ENCODE data around the gene TGM1. TPM values are rescaled to one million over a fixed set of nuclear protein-coding genes. Genes with fewer than 3 reads are reported as not detected.

Gene TGM1
- polyA plus RNA-seq, 1 donor = 2.3 TPM

- DNase-seq = no peak
Measured at GRCh38 chr14:24292118-24292807, 29.3 kb upstream of the TGM1 start.

DNA sequence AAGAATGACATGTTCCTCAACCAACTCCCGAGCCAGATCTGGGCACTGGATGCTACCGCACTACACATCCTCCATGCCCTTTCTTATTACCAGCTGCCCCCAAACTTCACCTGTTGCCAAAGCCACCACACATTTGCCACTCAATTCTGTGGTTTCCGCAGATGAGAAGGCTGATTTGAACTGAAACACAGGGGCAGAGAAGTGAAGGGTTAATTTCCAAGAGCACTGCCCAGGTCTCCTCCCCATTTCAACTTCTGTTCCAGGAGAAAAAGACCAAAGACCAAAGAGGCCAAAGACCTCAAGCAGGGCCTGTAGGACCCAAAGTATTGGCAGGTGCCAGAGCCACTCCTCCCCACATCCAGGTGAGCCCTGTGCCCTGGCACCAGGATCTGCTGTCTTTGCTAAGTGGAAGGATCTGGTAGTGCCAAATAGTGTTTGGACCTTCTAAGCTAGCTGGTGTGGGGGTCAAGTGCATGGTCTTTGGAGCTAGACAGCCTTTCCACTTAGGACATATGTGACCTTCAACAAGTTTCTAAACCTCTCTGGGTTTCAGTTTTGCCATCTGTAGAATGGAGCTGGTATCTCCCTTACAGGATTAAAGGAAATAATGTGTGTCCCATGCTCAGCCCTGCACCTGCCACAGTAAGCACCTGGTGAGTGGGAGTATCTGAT, 28.6 kb upstream of the TGM1 start:
- DNase-seq = no peak

DNA sequence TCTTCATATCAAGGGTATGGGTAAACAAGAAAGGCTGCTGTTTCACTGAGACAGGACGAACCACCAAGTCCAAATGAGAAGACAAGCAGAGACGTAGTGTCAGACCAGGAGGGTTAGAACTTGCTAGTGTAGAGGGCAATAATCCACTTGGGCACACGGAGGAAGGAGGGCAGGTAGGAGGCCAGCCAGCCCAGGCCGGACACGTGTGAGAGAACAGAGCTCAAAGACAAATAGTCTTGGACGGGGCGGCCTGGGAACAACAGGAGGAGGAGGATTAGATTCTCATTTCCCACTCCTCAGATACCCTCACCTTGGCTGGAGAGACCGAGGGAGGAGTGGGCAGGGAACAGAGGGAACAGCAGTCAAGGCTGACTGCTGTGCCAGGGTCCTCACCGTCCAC, 27.8 kb upstream of the TGM1 start:
- DNase-seq = no peak

GRCh38 chr14:24289649-24290280, 26.8 kb upstream of the TGM1 start:
- no peak for DNase-seq

DNA sequence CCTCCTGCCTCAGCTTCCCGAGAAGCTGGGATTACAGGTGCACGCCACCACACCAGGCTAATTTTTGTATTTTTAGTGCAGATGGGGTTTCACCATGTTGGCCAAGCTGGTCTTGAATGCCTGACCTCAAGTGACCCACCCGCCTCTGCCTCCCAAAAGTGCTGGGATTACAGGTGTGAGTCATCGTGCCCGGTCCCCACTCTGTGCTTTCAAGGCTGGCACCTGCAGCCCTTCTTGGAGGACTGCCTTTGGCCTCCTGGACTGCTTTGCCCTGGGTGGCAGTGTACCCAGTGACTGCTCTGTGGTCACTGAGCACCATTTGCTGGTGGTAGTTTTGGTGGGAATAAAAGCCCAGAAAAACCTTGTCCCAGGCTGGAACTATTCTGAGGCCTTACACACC, 24.0 kb upstream of the TGM1 start:
- no peak for DNase-seq

- no peak for DNase-seq
Measured at GRCh38 chr14:24285351-24285750, 22.4 kb upstream of the TGM1 start.

DNA sequence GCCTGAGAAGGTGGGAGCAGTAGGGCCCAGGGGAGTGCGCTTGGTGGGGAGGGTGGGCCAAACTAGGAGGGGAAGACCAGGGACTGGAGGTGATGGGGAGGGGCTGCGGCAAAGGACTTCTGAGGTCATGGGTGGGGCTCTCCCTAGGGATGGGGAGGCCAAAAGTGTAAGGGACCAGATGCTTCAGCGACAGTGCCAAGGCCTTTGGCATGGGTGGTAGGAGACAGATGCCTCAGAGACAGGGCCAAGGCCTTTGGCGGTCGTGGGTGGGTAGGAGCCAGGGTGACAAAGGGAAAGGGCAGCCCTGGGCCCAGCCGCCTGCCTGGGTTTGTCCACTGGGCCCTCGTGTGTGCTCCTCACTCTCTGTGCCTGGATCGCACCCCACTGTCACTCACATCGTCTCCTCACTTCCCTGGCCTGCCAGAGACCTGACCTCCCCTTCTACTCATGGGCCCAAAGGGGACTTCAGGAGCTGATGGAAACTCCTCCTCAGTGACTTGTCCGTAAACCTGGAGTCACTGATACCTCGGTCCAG, 21.6 kb upstream of the TGM1 start:
- no peak for DNase-seq

- no peak for DNase-seq
Measured at GRCh38 chr14:24283796-24284460, 21.0 kb upstream of the TGM1 start.

GRCh38 chr14:24282736-24283135, 19.8 kb upstream of the TGM1 start:
- DNase-seq = no peak

DNA sequence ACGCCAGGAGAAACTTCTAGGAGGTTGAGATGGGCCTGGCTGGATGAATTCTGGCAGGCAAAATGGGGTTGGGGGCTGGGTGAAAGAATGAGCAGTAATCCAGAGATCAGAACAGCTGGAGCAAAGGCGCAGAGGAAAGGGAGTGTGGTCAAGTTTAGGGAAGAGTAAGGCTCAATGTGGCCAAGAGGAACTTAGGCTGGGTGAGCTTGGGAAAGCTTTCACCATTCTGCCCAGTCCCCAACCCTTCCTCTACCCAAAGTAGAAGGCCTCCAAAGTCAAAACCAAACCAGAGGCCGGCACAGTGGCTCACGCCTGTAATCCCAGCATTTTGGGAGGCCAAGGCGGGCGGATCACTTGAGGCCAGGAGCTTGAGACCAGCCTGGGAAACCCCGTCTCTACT, 18.7 kb upstream of the TGM1 start:
- DNase-seq = no peak

DNA sequence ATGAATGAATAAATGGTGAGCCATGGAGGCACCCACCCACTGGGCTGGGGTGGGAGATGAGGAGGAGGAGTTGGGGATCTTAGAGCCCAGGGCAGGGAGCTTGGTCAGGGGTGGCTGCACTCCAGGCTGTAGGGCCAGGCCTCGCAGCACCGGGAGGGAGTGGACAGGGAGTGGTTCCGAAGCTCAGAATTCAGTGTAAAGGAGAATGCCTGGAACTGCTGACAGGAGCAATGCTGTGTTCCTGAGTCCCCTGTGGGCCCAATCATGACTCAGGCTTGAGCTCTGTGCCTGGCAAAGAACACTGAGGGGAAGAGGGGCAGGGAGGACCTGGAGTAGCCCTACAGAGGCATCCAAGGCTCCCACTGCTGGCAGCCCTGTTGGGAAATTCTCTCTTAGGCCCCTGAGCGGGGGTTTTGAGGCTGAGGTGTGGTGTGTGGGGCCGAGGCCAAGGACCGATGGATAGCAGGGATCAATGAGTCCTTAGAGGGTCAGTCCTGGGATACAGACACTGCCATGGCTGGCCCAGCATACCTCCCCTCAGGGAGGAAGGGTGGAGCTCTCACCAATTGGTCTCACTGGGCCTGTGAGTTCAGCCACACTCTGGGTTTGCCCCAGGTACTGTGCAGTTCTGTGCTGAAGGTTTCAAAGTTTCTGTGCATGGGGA, 18.0 kb upstream of the TGM1 start:
- no peak for DNase-seq

DNA sequence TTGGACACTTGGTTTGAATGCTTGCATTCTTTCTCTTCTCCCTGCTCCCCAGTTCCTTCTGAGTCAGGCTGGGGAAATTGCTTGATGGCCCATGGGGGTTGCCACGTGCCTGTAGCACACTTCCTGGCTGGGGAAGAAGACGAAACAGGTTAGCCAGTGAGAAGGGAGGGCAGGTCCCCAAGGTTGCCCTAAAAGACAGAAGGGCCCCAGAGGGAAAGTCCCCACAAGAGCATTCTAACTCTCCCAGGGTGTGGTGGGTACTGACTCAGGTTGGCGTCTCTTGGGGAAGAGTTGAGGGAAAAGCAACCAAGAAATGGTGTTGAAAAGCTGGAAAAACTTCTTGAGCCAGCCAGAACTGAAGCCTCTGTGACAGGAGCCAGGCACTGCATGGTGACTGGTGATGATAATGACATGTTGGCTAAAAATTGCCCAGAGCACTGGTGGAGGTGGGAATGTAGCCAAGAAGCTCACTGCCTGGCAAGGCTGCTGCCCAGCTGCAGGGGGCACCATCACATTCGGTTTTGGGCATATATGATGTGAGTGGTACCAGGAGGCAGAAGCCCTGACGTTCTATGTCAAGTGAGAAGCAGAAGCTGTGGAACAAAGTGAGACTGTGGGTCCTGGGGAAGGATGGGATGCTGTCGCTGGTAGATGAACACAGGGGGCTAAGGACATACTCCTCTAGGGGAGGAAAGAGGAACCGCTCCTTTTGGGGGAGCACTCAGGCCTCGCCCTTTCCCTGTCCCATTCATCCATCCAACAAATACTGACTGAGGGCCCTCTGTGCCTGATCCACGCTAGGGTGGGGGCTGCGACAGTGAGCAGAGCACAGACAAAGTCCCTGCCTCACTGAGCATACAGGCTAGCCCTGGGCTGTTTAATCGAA, 16.6 kb upstream of the TGM1 start:
- DNase-seq = no peak

GRCh38 chr14:24278424-24278823, 15.4 kb upstream of the TGM1 start:
- no peak for DNase-seq

- no peak for DNase-seq
Measured at GRCh38 chr14:24277606-24278321, 14.8 kb upstream of the TGM1 start.

DNA sequence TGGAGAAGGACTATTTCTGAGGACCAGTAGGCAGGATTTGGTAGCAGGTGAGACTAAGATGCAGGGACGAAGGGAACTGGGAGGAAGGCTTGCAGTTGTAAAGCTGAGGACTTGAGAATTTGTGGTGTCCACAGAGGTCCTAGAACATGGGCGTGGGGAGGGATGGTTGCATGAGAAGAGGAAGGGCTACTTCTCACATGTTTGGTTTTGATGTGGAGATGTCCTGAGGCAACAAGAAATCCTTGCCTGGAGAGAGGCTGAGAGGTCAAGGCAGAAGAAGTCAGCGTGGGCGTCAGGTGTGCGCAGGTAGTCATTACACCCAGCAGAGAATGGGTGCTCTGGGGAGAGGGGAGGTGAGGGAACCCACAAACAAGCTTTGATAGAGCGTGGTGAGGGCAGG, 14.1 kb upstream of the TGM1 start:
- DNase-seq = no peak

DNA sequence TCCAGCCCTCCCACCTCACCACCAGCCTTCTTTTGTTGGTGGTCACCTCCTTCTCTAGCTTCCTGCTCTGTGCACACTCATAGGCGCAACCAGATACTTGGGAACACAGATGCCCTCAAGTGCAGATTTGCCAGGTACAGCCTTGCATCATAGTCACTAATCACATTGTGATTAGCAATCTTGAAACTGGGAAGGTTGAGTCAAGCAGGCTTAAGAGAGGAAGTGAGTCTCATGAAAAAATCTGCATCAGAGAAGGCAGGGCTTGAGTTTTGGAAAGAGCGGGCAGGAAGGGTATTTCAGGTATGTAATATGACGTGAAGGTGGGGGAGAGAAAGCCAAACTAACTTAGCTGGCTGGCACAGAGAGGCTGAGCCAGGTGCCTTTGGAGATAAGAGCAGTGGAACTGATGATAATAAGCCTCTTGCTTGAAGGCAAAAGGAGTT, 11.1 kb upstream of the TGM1 start:
- no peak for DNase-seq

GRCh38 chr14:24273422-24273998, 10.5 kb upstream of the TGM1 start:
- no peak for DNase-seq

- DNase-seq = no peak
Measured at GRCh38 chr14:24272467-24272866, 9.5 kb upstream of the TGM1 start.

GRCh38 chr14:24271834-24272263, 8.9 kb upstream of the TGM1 start:
- no peak for DNase-seq

All from left kidney (tissue), 2 donors.